GM23248 (cell line): Measurements from ENCODE around the gene PTHLH.

ENCODE experiments used
- EZH2 ChIP-seq: fragments of 200-600 bp; sonication (generic); IDR thresholded peaks from 2 replicates; pipeline ENCODE4 v1.6.1; 2018; ENCODE audit warnings: antibody characterized with exemption, mild to moderate bottlenecking; ENCODE audit not compliant: insufficient read depth, poor library complexity, severe bottlenecking
- EZH2phosphoT487 ChIP-seq: fragments of 200-600 bp; sonication (generic); IDR thresholded peaks from 2 replicates; pipeline ENCODE4 v1.6.1; 2018; ENCODE audit warnings: antibody characterized with exemption, moderate library complexity, mild to moderate bottlenecking, low read depth; ENCODE audit not compliant: insufficient read depth

DNA sequence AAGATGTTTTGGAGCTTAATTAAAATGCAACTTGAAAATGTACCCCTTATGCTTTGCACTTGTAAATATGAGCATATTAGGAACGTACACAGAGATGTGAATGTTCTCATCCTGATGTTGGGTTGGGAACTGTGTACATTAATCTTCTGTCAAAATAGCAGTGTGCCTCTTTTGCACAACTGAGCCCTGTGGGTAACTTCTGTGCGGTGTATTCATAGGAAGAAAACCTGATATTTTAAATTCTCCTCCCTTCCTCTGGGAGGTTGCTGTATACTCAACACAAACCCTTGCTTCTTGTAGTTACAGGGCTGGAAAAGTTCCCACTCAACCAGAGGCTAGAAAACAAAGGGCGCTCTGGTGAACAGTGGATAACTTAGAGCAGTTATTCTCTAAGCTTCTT, 18.7 kb downstream of the PTHLH start:
- TF ChIP-seq EZH2 (no peak), EZH2phosphoT487 (no peak)
